Neural progenitor cell (in vitro differentiated cells): ENCODE data around the gene INO80C. TPM values are rescaled to one million over a fixed set of nuclear protein-coding genes. Genes with fewer than 3 reads are reported as not detected.

Experiments
- DNase-seq: peaks from one replicate; pipeline ENCODE4 v3.0.0-alpha.2; 2016; ENCODE audit warnings: low spot score
- H2AFZ ChIP-seq: fragments of 200-600 bp; sonication (generic); replicated peaks from 2 replicates; pipeline ENCODE4 v1.6.1; 2016; ENCODE audit warnings: antibody characterized with exemption
- H3F3A ChIP-seq: fragments of 200-600 bp; sonication (generic); 2 replicates; pipeline ENCODE4 v1.6.1; 2016; ENCODE audit warnings: antibody characterized with exemption, low read depth
- H3K27ac ChIP-seq: fragments of 200-600 bp; sonication (generic); 2 replicates; pipeline ENCODE4 v1.5.1; 2016; ENCODE audit warnings: mild to moderate bottlenecking
- H3K27me3 ChIP-seq: fragments of 200-600 bp; sonication (generic); 2 replicates; pipeline ENCODE4 v1.6.1; 2016; ENCODE audit warnings: mild to moderate bottlenecking, moderate library complexity
- H3K36me3 ChIP-seq: fragments of 200-600 bp; sonication (generic); 2 replicates; pipeline ENCODE4 v1.5.1; 2016
- H3K4me1 ChIP-seq: fragments of 200-600 bp; sonication (generic); 2 replicates; pipeline ENCODE4 v1.6.1; 2016; ENCODE audit warnings: mixed run types
- H3K4me2 ChIP-seq: fragments of 200-600 bp; sonication (generic); 2 replicates; pipeline ENCODE4 v1.6.1; 2016
- H3K4me3 ChIP-seq: fragments of 200-600 bp; sonication (generic); 2 replicates; pipeline ENCODE4 v1.5.1; 2016
- H3K79me2 ChIP-seq: fragments of 200-600 bp; sonication (generic); 2 replicates; pipeline ENCODE4 v1.6.1; 2016; ENCODE audit warnings: low read depth
- H3K9ac ChIP-seq: fragments of 200-600 bp; sonication (generic); 2 replicates; pipeline ENCODE4 v1.6.1; 2016
- H3K9me3 ChIP-seq: fragments of 200-600 bp; sonication (generic); 2 replicates; pipeline ENCODE4 v1.5.1; 2016; ENCODE audit warnings: low read depth
- H4K20me1 ChIP-seq: fragments of 200-600 bp; sonication (generic); 2 replicates; pipeline ENCODE4 v1.6.1; 2016; ENCODE audit warnings: low read depth
- H3K27ac Mint-ChIP-seq: 3 replicates; pipeline ENCODE4 v1.8.0; 2021; ENCODE audit warnings: mixed read lengths
- H3K27me3 Mint-ChIP-seq: 2 replicates; pipeline ENCODE4 v1.8.0; 2022; ENCODE audit warnings: low read depth, mild to moderate bottlenecking, inconsistent platforms, moderate library complexity, mixed read lengths; ENCODE audit not compliant: insufficient read depth
- H3K36me3 Mint-ChIP-seq: 3 replicates; pipeline ENCODE4 v1.8.0; 2021; ENCODE audit warnings: mixed read lengths
- H3K4me1 Mint-ChIP-seq: 3 replicates; pipeline ENCODE4 v1.8.0; 2021; ENCODE audit warnings: mixed read lengths
- H3K4me3 Mint-ChIP-seq: 3 replicates; pipeline ENCODE4 v1.8.0; 2021; ENCODE audit warnings: mild to moderate bottlenecking, moderate library complexity, mixed read lengths
- H3K9me3 Mint-ChIP-seq: 3 replicates; pipeline ENCODE4 v1.8.0; 2020; ENCODE audit warnings: mixed read lengths
- EZH2 ChIP-seq: fragments of 200-600 bp; sonication (generic); IDR thresholded peaks from 2 replicates; pipeline ENCODE4 v1.6.1; 2017; ENCODE audit warnings: antibody characterized with exemption, mild to moderate bottlenecking, moderate library complexity
- EZH2phosphoT487 ChIP-seq: fragments of 200-600 bp; sonication (generic); IDR thresholded peaks from 2 replicates; pipeline ENCODE4 v1.6.1; 2017; ENCODE audit warnings: antibody characterized with exemption
- total RNA-seq: library from RNA; depleted of rRNA; stranded (reverse); fragments of >200 nt; gene quantifications from 2 replicates; pipeline ENCODE4 v1.2.3, GENCODE V29; 2015; ENCODE audit warnings: low replicate concordance
- TF ChIP-seq, protein P1 (sequence below): fragments of 200-600 bp; sonication (generic); IDR thresholded peaks from 2 replicates; pipeline ENCODE4 v1.5.1; 2017; ENCODE audit warnings: antibody characterized with exemption, mild to moderate bottlenecking

INO80C gene
- total RNA-seq, 1 donor from 2014 or later, result 13.2 TPM

DNA sequence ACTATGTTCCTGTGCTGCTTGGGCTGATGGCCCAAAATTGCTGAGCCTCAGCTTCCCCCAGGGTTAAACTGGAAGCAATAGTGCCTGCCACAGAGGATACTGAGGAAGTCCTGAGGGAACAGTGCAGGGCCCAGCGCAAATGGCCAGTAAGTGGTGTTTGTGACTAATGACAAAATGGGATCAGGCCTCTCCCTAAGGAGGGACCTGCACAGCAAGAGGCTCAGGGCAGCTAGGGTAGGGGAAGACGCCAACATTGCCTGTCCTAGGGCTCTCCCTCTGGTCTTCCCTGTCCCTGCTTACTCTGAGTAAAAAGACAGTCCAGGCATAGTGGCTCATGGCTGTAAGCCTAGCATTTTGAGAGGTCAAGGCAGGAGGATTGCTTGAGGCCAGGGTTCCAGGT, 37.8 kb downstream of the INO80C start:
- Mint-ChIP-seq H3K27me3 (peaks cover 2% of the 10 kb centered on the region), H3K27ac (no peak overlapping the region)
- no peak for DNase-seq

DNA sequence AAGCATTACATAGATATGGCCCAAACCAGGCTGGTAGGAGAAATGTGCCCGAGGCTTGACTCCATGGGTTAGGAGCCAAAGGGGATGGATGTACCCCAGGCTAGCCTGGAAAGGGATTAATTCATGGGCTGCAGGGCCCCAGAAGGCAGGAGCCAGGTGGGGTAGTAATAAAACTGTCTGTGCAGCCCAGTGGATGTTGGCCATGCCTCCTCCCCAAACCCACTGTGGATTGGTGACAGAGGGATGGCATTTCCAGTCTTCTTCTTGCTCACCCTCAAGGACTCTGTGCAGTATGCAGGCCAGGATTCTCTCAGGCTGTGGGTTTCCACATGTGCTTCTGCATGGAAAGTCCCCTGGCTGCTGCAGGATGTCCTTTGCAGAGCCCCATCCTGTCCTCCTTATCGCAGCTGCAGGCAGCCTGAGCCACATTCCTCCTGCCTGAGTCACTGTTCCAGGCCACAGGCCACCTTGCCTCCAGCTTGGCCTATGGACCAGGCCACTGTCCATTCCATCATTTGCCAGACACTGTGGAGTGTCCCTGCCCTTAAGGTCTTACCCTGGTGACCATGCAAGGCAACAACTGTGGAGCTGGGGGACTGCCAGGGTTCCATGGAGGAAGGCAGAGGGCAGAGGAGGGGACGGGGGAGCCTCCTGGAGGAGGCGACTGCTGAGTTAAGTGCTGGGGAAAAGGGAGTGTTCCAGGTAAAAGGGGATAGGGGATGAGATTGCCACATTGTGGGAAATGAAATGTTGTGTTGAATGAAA, 38.9 kb downstream of the INO80C start:
- peaks cover 10% of the 10 kb centered on the region for H3K4me1 Mint-ChIP-seq
- H3K9me3 ChIP-seq, result no peaks in the 10 kb centered on the region
- TF ChIP-seq EZH2 (no peak), EZH2phosphoT487 (no peak)
- TF ChIP-seq, protein P1, sequence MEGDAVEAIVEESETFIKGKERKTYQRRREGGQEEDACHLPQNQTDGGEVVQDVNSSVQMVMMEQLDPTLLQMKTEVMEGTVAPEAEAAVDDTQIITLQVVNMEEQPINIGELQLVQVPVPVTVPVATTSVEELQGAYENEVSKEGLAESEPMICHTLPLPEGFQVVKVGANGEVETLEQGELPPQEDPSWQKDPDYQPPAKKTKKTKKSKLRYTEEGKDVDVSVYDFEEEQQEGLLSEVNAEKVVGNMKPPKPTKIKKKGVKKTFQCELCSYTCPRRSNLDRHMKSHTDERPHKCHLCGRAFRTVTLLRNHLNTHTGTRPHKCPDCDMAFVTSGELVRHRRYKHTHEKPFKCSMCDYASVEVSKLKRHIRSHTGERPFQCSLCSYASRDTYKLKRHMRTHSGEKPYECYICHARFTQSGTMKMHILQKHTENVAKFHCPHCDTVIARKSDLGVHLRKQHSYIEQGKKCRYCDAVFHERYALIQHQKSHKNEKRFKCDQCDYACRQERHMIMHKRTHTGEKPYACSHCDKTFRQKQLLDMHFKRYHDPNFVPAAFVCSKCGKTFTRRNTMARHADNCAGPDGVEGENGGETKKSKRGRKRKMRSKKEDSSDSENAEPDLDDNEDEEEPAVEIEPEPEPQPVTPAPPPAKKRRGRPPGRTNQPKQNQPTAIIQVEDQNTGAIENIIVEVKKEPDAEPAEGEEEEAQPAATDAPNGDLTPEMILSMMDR, result no peak
- no peaks in the 10 kb centered on the region for H3F3A ChIP-seq
- H2AFZ ChIP-seq, result no peak overlapping the region
- H3K27me3 Mint-ChIP-seq, result peaks cover 2% of the 10 kb centered on the region
- no peaks in the 10 kb centered on the region for H3K36me3 Mint-ChIP-seq
- no peaks in the 10 kb centered on the region for H3K4me1 ChIP-seq
- no peak for DNase-seq
- H4K20me1 ChIP-seq, result no peaks in the 10 kb centered on the region
- H3K79me2 ChIP-seq, result no peaks in the 10 kb centered on the region
- no peak overlapping the region for H3K4me2 ChIP-seq
- no peak overlapping the region for H3K27ac Mint-ChIP-seq
- H3K4me3 Mint-ChIP-seq, result no peak overlapping the region
- H3K27me3 ChIP-seq, result no peaks in the 10 kb centered on the region
- H3K9me3 Mint-ChIP-seq, result no peaks in the 10 kb centered on the region
- no peak overlapping the region for H3K4me3 ChIP-seq
- no peak overlapping the region for H3K9ac ChIP-seq
- no peak overlapping the region for H3K27ac ChIP-seq
- H3K36me3 ChIP-seq, result no peaks in the 10 kb centered on the region

More for the DNA sequence above, 37.8 kb downstream of the INO80C start:
- H3K36me3 Mint-ChIP-seq, result no peaks in the 10 kb centered on the region
- H3K27ac ChIP-seq, result no peak overlapping the region
- H3K4me1 ChIP-seq, result no peaks in the 10 kb centered on the region
- H3K27me3 ChIP-seq, result no peaks in the 10 kb centered on the region
- no peaks in the 10 kb centered on the region for H3K9me3 Mint-ChIP-seq
- H3K9me3 ChIP-seq, result no peaks in the 10 kb centered on the region
- H3K4me3 Mint-ChIP-seq, result no peak overlapping the region
- TF ChIP-seq, protein P1, result no peak
- TF ChIP-seq EZH2phosphoT487, result no peak
- no peak for TF ChIP-seq EZH2
- no peak overlapping the region for H3K4me2 ChIP-seq
- no peak overlapping the region for H3K9ac ChIP-seq
- no peak overlapping the region for H2AFZ ChIP-seq
- H3K79me2 ChIP-seq, result no peaks in the 10 kb centered on the region
- H3K4me3 ChIP-seq, result no peak overlapping the region
- H3F3A ChIP-seq, result no peaks in the 10 kb centered on the region
- peaks cover 10% of the 10 kb centered on the region for H3K4me1 Mint-ChIP-seq
- no peaks in the 10 kb centered on the region for H3K36me3 ChIP-seq
- no peaks in the 10 kb centered on the region for H4K20me1 ChIP-seq

DNA sequence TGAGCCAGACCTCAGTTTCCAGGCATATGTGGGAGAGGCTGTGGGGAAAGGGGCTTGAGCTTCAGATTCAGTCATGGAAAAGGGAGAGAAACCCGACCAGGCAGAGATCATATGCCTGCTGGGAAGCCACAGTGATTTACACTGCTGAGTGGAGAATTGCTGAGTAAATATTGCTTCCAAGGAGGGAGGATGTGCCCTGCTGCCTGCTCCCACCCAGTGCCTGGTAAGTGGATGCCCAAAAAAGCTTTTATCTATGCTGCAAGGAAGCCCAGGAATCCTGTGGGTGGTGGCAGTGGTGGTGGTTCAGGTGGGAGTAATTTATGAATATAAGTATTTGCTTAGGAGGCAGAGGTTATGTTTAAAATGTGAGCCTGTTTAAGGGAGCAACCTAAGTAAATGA, 39.5 kb downstream of the INO80C start:
- H3K27ac Mint-ChIP-seq, result no peak overlapping the region
- TF ChIP-seq, protein P1, result no peak
- no peak for TF ChIP-seq EZH2
- no peak for TF ChIP-seq EZH2phosphoT487
- no peak for DNase-seq
- no peaks in the 10 kb centered on the region for H3K36me3 ChIP-seq
- H3K79me2 ChIP-seq, result no peaks in the 10 kb centered on the region
- no peak overlapping the region for H3K27ac ChIP-seq
- H3K9ac ChIP-seq, result no peak overlapping the region
- H3F3A ChIP-seq, result no peaks in the 10 kb centered on the region
- H3K4me3 Mint-ChIP-seq, result no peak overlapping the region
- no peaks in the 10 kb centered on the region for H3K27me3 ChIP-seq
- no peak overlapping the region for H2AFZ ChIP-seq
- no peak overlapping the region for H3K4me3 ChIP-seq
- H3K4me2 ChIP-seq, result no peak overlapping the region
- no peaks in the 10 kb centered on the region for H3K36me3 Mint-ChIP-seq
- H3K4me1 Mint-ChIP-seq, result peaks cover 10% of the 10 kb centered on the region
- no peaks in the 10 kb centered on the region for H3K4me1 ChIP-seq
- no peaks in the 10 kb centered on the region for H3K9me3 ChIP-seq
- H3K9me3 Mint-ChIP-seq, result no peaks in the 10 kb centered on the region
- no peaks in the 10 kb centered on the region for H4K20me1 ChIP-seq
- peaks cover 2% of the 10 kb centered on the region for H3K27me3 Mint-ChIP-seq
